GM21390 (cell line): Measurements from ENCODE around the gene HLCS.

Experiments
- ATAC-seq: cut with Tn5 transposase; IDR thresholded peaks from one replicate; pipeline ENCODE4 v1.9.1; 2021; ENCODE audit not compliant: unreplicated experiment

Gene HLCS

GRCh38 chr21:36852293-36852692 is 114.2 kb downstream of the HLCS start:
- ATAC-seq, result no peak

- no peak for ATAC-seq
Measured at GRCh38 chr21:36851121-36851520, 115.3 kb downstream of the HLCS start.

DNA sequence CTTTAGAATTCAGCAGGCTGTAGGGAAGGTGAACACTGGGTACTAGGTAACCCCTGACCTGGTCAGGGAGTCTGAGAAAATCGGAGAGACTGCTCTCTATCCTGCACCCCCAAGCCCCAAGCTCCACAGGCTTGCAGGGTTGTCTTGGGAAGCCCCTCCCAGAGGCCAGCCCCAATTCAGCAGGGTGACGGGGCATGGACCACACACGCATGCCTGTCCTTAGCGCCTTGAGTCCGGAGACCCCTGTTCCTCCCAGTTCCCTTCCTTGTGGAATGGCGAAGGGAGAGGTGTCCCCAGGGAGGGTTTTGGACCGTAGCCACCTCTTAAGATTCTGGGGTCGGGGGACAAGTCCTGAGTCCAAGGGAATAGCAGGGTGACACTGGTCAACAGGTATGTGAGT is 116.1 kb downstream of the HLCS start:
- ATAC-seq, result no peak

- ATAC-seq, result no peak
Measured at GRCh38 chr21:36849461-36850105, 116.9 kb downstream of the HLCS start.

DNA sequence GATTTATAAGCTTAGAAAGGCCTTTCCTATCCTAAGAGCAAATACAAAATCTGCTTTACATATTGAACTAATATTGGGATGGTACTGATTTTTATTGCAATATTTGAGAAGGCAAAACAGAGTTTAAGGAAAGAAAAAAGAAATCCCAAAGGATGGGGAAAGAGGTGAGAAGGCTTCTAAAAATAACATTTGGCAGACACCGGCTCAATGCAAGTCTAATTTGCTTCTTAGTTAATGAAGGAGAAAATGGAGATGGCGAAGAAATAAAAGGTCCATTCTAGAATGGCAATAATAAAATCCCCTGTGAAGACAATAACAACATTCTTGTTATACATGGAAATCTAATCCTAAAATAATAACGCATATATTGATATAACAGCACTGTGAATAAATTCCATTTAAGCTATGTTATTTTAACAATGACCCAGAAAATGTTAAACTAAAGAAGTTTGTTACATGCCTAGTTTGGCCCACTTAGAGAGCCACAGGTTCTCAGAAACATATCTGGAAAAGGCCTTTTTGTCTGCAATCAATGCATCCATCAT is 117.7 kb downstream of the HLCS start:
- ATAC-seq, result no peak

DNA sequence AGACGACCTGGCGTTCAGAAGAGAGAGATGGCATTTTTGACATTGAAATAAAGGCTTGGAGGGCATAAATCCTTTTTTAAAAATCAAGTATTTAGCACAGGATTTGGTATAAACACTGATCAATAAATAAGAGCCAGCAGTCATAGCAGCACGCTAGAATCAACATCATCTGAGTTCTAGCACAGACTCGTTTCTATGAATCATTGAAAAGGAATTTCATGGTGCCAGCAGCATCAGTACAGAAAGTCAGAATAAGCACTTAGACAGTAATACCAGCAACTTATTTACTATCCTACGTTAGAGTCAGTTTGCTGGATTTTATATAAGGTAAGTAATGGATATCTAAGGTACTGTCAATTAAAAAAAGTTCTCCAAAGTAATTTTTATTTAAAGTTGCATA is 119.3 kb downstream of the HLCS start:
- no peak for ATAC-seq

GRCh38 chr21:36846631-36847030 is 119.8 kb downstream of the HLCS start:
- ATAC-seq, result no peak

- no peak for ATAC-seq
Measured at GRCh38 chr21:36845790-36846189, 120.7 kb downstream of the HLCS start.

- no peak for ATAC-seq
Measured at GRCh38 chr21:36845070-36845469, 121.4 kb downstream of the HLCS start.

- no peak for ATAC-seq
Measured at GRCh38 chr21:36841866-36842265, 124.6 kb downstream of the HLCS start.

- no peak for ATAC-seq
Measured at GRCh38 chr21:36839735-36840134, 126.7 kb downstream of the HLCS start.

GRCh38 chr21:36839123-36839522 is 127.3 kb downstream of the HLCS start:
- ATAC-seq, result no peak

DNA sequence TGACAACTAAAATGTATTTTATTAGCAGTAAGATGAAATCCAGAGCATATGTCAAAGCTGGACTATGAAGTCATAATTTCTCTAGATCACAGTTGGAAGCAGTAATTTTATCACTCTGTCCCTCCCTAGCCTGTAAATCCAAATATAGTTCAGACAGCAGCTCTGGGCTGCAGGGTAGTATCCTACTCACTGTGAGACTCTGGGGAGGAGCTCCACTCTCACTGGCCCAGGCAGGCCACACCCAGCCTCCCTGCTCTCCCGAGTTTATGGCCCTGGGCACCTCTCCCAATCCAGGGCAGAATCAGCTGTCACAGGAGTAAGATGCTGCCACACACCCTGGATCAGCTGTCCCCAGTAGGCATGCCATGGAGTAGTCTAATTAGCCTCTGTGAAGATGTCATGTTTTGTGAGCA is 131.1 kb downstream of the HLCS start:
- ATAC-seq, result no peak

DNA sequence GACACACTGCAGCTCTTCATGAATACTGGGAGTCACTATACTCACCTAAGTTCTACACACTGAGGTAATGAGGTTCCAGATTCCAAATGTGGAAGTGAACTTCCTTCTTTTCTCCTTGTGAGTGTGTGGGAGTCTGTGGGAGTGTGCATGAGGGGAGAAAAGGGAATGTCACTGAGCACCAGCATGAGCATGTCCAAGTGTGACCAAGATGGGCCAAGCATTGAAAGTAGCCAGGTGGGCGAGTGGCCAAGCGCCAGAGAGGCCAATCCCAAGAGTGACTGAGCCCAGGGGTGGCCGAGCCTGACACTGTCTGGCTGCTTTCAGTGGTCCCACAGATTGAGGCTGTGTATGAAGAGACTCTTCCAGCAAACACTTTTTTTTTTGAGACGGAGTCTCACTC is 132.3 kb downstream of the HLCS start:
- no peak for ATAC-seq

DNA sequence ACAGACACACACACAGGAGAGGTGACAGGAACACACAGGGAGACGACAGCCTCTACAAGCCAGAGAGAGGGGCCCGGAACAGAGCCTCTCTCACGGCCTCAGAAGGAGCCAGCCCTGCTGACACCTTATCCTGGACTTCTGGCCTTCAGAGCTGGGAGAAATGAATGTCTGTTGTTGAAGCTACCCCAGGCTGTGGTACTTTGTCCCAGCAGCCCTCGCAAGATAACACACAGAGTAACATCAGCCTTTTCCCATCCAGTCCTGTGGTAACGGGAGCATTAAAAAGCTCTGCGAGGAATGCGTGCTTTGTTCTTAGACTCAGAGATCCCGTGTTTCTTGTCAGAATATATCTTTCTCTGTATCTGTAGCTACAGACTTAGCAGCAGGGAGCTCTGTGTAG is 136.4 kb downstream of the HLCS start:
- ATAC-seq, result no peak

DNA sequence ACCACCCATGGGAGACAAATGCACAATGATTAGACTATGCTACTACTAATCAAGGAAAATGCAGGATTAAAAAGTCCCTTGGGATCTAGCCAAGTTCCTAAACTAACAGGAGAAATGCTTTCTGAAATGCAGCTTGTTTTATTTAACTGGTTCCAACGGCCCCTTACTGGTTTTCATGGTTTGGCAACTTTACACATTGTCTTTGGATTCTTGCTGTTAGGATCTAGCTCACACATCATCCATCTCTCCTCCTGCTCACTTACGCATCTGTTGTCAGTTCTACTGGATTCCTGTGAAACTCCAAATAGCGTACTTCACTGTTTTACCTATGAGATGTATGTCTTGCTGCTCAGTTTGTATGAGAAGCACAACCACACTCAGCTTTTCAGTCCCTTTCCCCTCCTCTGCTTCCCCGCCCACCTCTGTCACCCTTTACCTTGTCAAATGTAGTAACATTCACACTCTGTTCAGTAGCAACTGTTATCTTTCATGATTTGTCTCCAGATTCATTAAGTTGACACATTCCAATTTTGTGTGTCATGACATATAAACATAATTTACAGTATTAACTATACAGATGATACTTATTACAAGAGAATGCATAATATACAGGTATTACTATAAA is 137.5 kb downstream of the HLCS start:
- no peak for ATAC-seq

GRCh38 chr21:36828208-36828607 is 138.3 kb downstream of the HLCS start:
- no peak for ATAC-seq

- no peak for ATAC-seq
Measured at GRCh38 chr21:36825658-36826057, 140.8 kb downstream of the HLCS start.

- no peak for ATAC-seq
Measured at GRCh38 chr21:36821032-36821299, 145.5 kb downstream of the HLCS start.

DNA sequence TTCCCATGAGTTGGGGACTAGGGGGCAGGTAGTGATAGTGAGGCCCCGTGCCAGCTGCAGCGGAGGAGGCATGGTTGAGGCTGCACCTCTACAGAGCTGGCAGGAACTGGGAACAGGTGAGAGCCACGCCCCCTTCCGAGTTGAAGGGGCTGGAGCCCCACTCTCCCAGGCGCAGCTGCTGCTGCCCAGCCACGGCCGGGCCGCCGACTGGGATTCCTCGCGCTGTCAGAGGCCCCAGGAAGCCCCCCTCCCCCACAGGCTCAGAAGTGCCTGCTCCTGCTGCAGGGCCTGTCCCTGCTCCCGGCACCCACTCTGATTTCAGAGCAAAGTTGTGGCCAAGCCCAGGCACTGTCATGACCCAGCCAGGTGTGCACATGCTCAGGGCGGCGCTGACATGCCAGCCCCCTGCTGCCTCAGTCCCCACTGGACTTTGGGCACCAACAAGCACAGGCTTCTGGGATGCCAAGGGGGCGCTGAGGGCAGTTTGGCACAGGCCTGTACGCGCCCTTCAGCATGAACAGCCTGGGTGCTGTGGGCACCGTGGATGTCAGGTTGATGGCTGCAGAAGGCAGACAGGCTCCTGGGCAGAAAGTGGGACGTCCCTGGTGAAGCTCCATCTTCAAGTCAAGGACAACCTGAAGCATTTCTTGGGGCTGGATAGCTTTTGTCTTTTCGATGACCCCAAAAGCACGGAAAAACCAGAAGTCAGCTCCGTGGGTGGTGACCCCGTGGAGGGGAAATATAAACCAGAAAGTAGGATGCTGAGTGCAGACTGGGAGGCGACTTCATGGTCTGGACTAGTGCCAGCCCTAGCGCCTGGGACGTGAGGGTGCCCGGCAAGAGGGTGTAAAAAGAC is 146.1 kb downstream of the HLCS start:
- no peak for ATAC-seq

GRCh38 chr21:36817732-36818450 is 148.6 kb downstream of the HLCS start:
- no peak for ATAC-seq
